Neural cell (in vitro differentiated cells): ENCODE measurements around the gene PPL. TPM values are rescaled to one million over a fixed set of nuclear protein-coding genes. Genes with fewer than 3 reads are reported as not detected.

ENCODE experiments used
- H2AFZ ChIP-seq: fragments of 200-600, 300-800 bp; sonication (generic), shearing (Covaris generic); 2 replicates; pipeline ENCODE4 v1.6.0; 2014; ENCODE audit warnings: low read depth, mild to moderate bottlenecking, antibody characterized with exemption, low read length, moderate library complexity
- H3F3A ChIP-seq: fragments of 200-600 bp; shearing (Covaris generic); 2 replicates; pipeline ENCODE4 v1.6.1; 2016; ENCODE audit warnings: mild to moderate bottlenecking, moderate library complexity, mixed read lengths, antibody characterized with exemption, low read length; ENCODE audit not compliant: insufficient read depth, poor library complexity, severe bottlenecking
- H3K27ac ChIP-seq: fragments of 200-600, 300-800 bp; sonication (generic), shearing (Covaris generic); 2 replicates; pipeline ENCODE4 v1.5.1; 2014; ENCODE audit warnings: mild to moderate bottlenecking, low read length, moderate library complexity
- H3K27me3 ChIP-seq: fragments of 300-800, 200-600 bp; sonication (generic), shearing (Covaris generic); 2 replicates; pipeline ENCODE4 v1.6.0; 2014; ENCODE audit warnings: mild to moderate bottlenecking, low read depth, low read length, moderate library complexity; ENCODE audit not compliant: insufficient read depth
- H3K36me3 ChIP-seq: fragments of 300-800, 200-600 bp; sonication (generic), shearing (Covaris generic); 2 replicates; pipeline ENCODE4 v1.5.1; 2014; ENCODE audit warnings: mild to moderate bottlenecking, antibody characterized with exemption, low read length, moderate library complexity; ENCODE audit not compliant: insufficient read depth
- H3K4me2 ChIP-seq: fragments of 300-800, 200-600 bp; sonication (generic), shearing (Covaris generic); 2 replicates; pipeline ENCODE4 v1.6.0; 2014; ENCODE audit warnings: mild to moderate bottlenecking, low read length
- H3K4me3 ChIP-seq: fragments of 300-800, 200-600 bp; sonication (generic), shearing (Covaris generic); 2 replicates; pipeline ENCODE4 v1.5.1; 2014; ENCODE audit warnings: mild to moderate bottlenecking, low read length, moderate library complexity
- H3K79me2 ChIP-seq: fragments of 200-600 bp; shearing (Covaris generic); replicated peaks from 2 replicates; pipeline ENCODE4 v1.6.0; 2014; ENCODE audit warnings: mild to moderate bottlenecking, low read length, moderate library complexity; ENCODE audit not compliant: insufficient read depth
- H3K9ac ChIP-seq: fragments of 300-800, 200-600 bp; sonication (generic), shearing (Covaris generic); 2 replicates; pipeline ENCODE4 v1.6.1; 2016; ENCODE audit warnings: mild to moderate bottlenecking, low read length, mixed read lengths
- H3K9me2 ChIP-seq: fragments of 200-600 bp; shearing (Covaris generic); 2 replicates; pipeline ENCODE4 v1.6.1; 2016; ENCODE audit warnings: mild to moderate bottlenecking, low read length, mixed read lengths; ENCODE audit not compliant: insufficient read depth
- H3K9me3 ChIP-seq: fragments of 200-600, 300-800 bp; sonication (generic), shearing (Covaris generic); 2 replicates; pipeline ENCODE4 v1.6.1; 2016; ENCODE audit warnings: mild to moderate bottlenecking, mixed run types, low read length, moderate library complexity, mixed read lengths
- H4K20me1 ChIP-seq: fragments of 200-600 bp; shearing (Covaris generic); 2 replicates; pipeline ENCODE4 v1.6.1; 2016; ENCODE audit warnings: mild to moderate bottlenecking, mixed run types; ENCODE audit not compliant: insufficient read depth
- EP300 ChIP-seq: fragments of 450-650 bp; conservative IDR thresholded peaks from 2 replicates; pipeline ENCODE4 v1.6.1; 2014; ENCODE audit warnings: antibody characterized with exemption, mild to moderate bottlenecking, moderate library complexity; ENCODE audit not compliant: poor library complexity, severe bottlenecking
- EZH2 ChIP-seq: fragments of 200-600, 300-800 bp; shearing (Covaris generic), sonication (generic); IDR thresholded peaks from 2 replicates; pipeline ENCODE4 v1.6.1; 2014; ENCODE audit warnings: antibody characterized with exemption, low read length, borderline replicate concordance, mild to moderate bottlenecking; ENCODE audit not compliant: insufficient read depth, poor library complexity, severe bottlenecking
- MXI1 ChIP-seq: fragments of 450-650 bp; conservative IDR thresholded peaks from 2 replicates; pipeline ENCODE4 v1.6.1; 2014; ENCODE audit warnings: antibody characterized with exemption, mild to moderate bottlenecking; ENCODE audit not compliant: poor library complexity, severe bottlenecking
- POLR2AphosphoS5 ChIP-seq: IDR thresholded peaks from 2 replicates; pipeline ENCODE4 v1.6.1; 2012
- RAD21 ChIP-seq: fragments of 450-650 bp; conservative IDR thresholded peaks from 2 replicates; pipeline ENCODE4 v1.6.1; 2014; ENCODE audit warnings: antibody characterized with exemption, mild to moderate bottlenecking, moderate library complexity
- SMC3 ChIP-seq: fragments of 450-650 bp; conservative IDR thresholded peaks from 2 replicates; pipeline ENCODE4 v1.6.1; 2014; ENCODE audit warnings: antibody characterized with exemption, mild to moderate bottlenecking, moderate library complexity; ENCODE audit not compliant: poor library complexity
- TAF1 ChIP-seq: IDR thresholded peaks from 2 replicates; pipeline ENCODE4 v1.6.1; 2012; ENCODE audit warnings: low read depth
- polyA plus RNA-seq: library from polyadenylated mRNA; depleted of rRNA; stranded (reverse); fragments of >200 nt; gene quantifications from 2 replicates; pipeline ENCODE4 v1.2.3, GENCODE V29; 2014
- TF ChIP-seq, protein P1 (sequence below): IDR thresholded peaks from 2 replicates; pipeline ENCODE4 v1.6.1; 2012; ENCODE audit warnings: borderline replicate concordance
- TF ChIP-seq, protein P2 (sequence below): fragments of 450-650 bp; IDR thresholded peaks from 2 replicates; pipeline ENCODE4 v1.5.1; 2014; ENCODE audit warnings: antibody characterized with exemption, mild to moderate bottlenecking, moderate library complexity; ENCODE audit not compliant: poor library complexity, severe bottlenecking

Gene PPL
- polyA plus RNA-seq, 1 donor from 2014 or later, result 0.81 TPM

DNA sequence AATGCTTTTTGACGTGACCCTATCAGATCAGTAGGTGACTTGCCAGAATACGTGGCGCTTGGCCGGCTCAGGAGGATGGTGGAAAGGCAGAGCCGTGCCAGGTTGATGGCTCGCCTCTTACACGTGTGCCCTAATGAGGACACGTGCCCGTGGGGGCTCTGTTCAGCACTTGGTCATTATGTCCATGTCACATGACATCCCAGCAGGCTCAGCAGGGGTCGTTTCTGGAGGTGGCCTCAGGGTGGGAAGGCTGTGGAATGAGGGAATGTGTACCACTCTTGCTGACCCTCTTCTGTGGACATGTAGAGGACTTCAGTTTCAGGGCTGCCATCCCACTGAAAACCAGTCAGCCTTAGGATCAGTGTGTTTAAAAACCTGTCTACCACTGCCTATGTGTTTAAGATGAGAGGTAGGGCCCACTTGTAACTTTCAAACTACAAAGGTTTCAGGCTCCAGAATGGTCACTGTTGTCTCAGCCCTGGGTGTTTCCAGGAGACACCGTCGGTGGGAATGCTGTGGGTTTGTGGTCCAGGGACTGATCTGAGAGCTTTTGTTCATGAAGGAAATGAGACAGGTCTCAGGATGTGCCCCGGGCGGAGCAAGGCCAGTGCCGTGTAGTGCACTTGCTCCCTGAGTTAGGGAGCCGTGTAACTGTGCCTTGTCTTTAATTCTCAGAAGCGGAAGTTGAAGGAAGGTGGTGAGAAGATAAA lies 77.6 kb downstream of the PPL start:
- H3K4me3 ChIP-seq, result no peak overlapping the region
- H3K4me2 ChIP-seq, result no peak overlapping the region
- H3K27ac ChIP-seq, result no peak overlapping the region
- no peaks in the 10 kb centered on the region for H3K9me2 ChIP-seq
- no peaks in the 10 kb centered on the region for H3K27me3 ChIP-seq
- TF ChIP-seq EZH2 (no peak), EP300 (no peak), RAD21 (no peak)
- TF ChIP-seq, protein P1, sequence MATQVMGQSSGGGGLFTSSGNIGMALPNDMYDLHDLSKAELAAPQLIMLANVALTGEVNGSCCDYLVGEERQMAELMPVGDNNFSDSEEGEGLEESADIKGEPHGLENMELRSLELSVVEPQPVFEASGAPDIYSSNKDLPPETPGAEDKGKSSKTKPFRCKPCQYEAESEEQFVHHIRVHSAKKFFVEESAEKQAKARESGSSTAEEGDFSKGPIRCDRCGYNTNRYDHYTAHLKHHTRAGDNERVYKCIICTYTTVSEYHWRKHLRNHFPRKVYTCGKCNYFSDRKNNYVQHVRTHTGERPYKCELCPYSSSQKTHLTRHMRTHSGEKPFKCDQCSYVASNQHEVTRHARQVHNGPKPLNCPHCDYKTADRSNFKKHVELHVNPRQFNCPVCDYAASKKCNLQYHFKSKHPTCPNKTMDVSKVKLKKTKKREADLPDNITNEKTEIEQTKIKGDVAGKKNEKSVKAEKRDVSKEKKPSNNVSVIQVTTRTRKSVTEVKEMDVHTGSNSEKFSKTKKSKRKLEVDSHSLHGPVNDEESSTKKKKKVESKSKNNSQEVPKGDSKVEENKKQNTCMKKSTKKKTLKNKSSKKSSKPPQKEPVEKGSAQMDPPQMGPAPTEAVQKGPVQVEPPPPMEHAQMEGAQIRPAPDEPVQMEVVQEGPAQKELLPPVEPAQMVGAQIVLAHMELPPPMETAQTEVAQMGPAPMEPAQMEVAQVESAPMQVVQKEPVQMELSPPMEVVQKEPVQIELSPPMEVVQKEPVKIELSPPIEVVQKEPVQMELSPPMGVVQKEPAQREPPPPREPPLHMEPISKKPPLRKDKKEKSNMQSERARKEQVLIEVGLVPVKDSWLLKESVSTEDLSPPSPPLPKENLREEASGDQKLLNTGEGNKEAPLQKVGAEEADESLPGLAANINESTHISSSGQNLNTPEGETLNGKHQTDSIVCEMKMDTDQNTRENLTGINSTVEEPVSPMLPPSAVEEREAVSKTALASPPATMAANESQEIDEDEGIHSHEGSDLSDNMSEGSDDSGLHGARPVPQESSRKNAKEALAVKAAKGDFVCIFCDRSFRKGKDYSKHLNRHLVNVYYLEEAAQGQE, result no peak
- H3K36me3 ChIP-seq, result peaks cover 12% of the 10 kb centered on the region
- H3K79me2 ChIP-seq, result peaks cover 8% of the 10 kb centered on the region
- H3K9me3 ChIP-seq, result no peaks in the 10 kb centered on the region
- H2AFZ ChIP-seq, result no peak overlapping the region
- H4K20me1 ChIP-seq, result no peaks in the 10 kb centered on the region
- H3K9ac ChIP-seq, result no peak overlapping the region
- H3F3A ChIP-seq, result no peaks in the 10 kb centered on the region

DNA sequence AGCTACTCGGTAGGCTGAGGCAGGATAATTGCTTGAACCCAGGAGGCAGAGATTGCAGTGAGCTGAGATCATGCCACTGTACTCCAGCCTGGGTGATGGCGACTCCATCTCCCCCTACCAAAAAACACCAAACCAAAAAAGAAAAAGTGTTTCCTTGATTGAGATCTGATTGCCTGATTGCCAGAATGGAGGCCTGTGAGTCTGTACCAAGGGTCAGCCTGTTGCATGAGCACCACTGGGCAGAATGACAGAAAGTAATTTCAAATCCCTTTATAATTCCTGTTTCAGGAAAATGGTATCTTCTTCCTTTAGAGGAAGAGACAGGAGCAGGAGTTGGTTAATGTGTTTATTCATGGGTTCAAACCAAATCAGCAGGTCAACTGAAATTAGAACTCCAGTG lies 81.1 kb downstream of the PPL start:
- H3K9ac ChIP-seq, result no peak overlapping the region
- peaks cover 5% of the 10 kb centered on the region for H3K36me3 ChIP-seq
- no peaks in the 10 kb centered on the region for H3K9me2 ChIP-seq
- H3K4me2 ChIP-seq, result no peak overlapping the region
- H3K27me3 ChIP-seq, result no peaks in the 10 kb centered on the region
- H3K79me2 ChIP-seq, result peaks cover 8% of the 10 kb centered on the region
- no peak overlapping the region for H3K27ac ChIP-seq
- no peaks in the 10 kb centered on the region for H3F3A ChIP-seq
- no peaks in the 10 kb centered on the region for H3K9me3 ChIP-seq
- H2AFZ ChIP-seq, result no peak overlapping the region
- no peaks in the 10 kb centered on the region for H4K20me1 ChIP-seq
- H3K4me3 ChIP-seq, result no peak overlapping the region
- TF ChIP-seq SMC3 (no peak), POLR2AphosphoS5 (no peak), TAF1 (no peak), MXI1 (no peak), EZH2 (no peak), RAD21 (no peak), EP300 (no peak)
- TF ChIP-seq, protein P1, result no peak
- TF ChIP-seq, protein P2, sequence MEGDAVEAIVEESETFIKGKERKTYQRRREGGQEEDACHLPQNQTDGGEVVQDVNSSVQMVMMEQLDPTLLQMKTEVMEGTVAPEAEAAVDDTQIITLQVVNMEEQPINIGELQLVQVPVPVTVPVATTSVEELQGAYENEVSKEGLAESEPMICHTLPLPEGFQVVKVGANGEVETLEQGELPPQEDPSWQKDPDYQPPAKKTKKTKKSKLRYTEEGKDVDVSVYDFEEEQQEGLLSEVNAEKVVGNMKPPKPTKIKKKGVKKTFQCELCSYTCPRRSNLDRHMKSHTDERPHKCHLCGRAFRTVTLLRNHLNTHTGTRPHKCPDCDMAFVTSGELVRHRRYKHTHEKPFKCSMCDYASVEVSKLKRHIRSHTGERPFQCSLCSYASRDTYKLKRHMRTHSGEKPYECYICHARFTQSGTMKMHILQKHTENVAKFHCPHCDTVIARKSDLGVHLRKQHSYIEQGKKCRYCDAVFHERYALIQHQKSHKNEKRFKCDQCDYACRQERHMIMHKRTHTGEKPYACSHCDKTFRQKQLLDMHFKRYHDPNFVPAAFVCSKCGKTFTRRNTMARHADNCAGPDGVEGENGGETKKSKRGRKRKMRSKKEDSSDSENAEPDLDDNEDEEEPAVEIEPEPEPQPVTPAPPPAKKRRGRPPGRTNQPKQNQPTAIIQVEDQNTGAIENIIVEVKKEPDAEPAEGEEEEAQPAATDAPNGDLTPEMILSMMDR, result no peak
